ENCODE measurements around the gene DPPA2.

Gene DPPA2

GRCh38 chr3:109325109-109325508 is 8.8 kb upstream of the DPPA2 start:
- DNase-seq (ENCODE audit: low read depth): no peak

DNA sequence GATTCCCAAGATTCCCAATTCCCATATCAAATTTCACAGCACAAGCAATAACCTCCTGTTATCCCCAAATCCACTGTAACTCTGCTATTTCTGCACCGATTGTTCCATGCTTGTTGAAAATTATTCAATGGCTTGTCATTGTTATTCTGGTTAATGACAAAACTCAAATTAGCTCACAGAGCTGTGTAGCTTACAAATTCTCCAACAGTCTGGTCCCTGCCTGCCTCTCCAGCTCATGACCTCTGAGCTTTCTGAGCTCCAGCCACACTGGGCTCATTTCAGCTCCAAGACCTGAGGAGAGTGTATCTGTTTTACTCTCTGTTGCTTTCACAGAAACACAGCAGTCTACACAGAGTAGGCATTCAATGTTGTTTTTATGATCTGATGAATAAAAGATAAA is 3.3 kb downstream of the DPPA2 start:
- DNase-seq (ENCODE audit: low read depth): no peak

GRCh38 chr3:109297496-109297895 is 18.8 kb downstream of the DPPA2 start:
- DNase-seq (ENCODE audit: low read depth): no peak

DNA sequence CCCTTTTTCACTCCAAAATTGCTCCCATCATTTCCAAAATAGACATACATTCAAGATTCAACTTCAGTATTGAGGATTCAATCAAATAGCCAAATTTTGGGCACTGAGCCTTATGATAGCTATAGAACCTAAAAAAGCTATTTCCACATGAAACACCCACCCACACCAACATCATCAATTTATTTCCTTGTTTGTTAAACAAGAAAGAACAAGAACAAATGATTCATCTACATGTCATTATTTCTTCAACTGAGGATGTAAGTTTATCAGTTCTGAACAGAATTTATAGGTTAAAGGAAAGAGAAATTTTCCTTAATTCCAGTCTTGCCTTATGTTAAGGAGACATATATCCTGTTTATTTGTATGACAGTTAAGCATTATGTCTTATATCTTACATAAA is 32.2 kb downstream of the DPPA2 start:
- DNase-seq (ENCODE audit: low read depth): no peak

DNA sequence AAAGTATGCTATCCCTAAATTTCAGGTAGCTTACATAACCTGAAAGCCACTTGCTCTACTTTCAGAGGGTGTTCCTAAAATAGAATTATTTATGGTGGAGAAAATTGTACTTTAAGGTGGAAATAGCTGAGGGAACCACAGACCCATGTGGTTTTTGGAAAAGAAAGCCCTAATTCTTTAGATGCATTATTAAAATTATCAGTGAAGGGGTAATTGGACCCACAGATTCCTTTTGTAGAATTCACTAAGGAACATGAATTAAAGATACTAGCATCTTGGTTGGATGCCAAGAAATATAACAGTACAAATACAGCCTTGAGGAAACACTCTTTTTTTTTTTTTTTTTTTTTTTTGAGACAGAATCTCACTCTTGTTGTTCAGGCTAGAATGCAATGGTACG is 37.8 kb downstream of the DPPA2 start:
- DNase-seq (ENCODE audit: low read depth): no peak

GRCh38 chr3:109278141-109278540 is 38.2 kb downstream of the DPPA2 start:
- DNase-seq (ENCODE audit: low read depth): no peak

GRCh38 chr3:109275702-109276293 is 40.5 kb downstream of the DPPA2 start:
- DNase-seq (ENCODE audit: low read depth): no peak

DNA sequence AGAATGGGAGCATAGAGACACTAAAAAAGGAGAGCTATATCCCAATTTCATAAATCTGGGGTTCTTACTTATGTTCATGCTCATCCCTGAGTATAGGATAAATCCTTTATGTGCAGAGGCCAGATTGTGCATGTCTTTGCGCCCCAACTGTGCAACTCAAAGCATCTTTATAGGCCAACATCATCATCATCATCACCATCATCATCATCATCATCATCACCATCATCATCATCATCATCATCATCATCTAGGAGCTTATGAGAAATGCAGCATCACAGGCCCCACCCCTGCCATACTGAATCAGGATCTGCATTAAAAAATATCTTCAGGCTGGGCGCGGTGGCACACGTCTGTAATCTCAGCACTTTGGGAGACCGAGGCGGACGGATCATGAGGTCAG is 45.5 kb downstream of the DPPA2 start:
- no peak for DNase-seq (ENCODE audit: low read depth)

GRCh38 chr3:109269577-109270275 is 46.6 kb downstream of the DPPA2 start:
- no peak for DNase-seq (ENCODE audit: low read depth)

DNA sequence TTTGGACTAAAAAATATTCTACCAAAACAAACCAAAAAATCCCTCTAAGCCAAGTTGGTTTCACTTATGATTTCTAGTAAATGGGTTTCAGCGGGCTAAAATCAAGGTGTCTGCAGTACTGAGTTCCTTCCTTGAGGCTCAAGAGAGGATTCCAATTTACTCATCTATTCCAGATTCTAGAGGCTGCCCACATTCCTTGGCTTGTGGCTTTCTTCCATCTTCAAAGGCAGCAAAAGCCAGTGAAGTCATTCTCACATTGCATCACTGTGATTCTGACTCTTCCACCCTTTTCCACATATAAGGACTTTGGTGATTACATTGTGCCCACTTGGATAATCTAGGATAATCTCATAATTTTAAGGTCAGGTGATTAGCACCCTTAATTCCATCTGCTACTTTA is 48.1 kb downstream of the DPPA2 start:
- no peak for DNase-seq (ENCODE audit: low read depth)

DNA sequence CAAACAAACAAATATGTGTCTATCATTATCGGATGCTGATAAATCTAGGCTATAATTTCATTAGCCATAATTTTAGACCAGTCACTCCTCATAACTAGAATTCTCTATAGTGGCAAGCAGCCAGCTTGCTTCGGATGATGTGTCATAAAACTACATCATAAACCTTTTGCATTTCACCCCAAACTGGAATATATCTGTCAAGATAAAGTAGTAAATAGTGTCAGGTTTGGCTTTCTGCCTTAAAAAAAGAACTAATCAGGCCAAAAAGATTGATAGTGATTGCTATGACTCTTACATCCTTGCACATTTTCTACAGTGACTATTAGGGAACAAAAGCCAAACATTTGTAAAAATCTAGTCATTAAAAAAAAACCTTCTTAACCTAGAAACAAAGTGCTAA is 51.0 kb downstream of the DPPA2 start:
- no peak for DNase-seq (ENCODE audit: low read depth)

- DNase-seq (ENCODE audit: low read depth): no peak
Measured at GRCh38 chr3:109257269-109257668, 59.0 kb downstream of the DPPA2 start.

- no peak for DNase-seq (ENCODE audit: low read depth)
Measured at GRCh38 chr3:109254770-109255169, 61.5 kb downstream of the DPPA2 start.

DNA sequence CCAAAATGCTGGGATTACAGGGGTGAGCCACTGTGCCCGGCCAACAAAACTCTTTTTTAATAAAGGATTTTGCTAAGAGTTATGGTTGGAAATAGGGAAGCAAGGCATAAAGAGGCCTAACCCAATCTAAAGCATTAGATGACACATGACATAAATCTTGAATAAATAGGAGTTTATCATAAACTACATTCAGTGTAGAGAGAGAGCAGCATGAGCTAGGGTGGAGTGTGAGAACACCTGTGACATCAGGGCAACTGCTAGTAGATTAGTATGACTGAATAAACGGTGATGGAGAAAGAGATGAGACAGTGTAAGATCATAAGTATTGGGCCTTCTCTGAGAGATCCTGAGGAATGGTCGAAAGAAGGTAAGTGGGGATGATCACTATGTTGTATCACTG is 63.7 kb downstream of the DPPA2 start:
- no peak for DNase-seq (ENCODE audit: low read depth)

All from HS-27A (cell line).